Measurements from ENCODE around the gene TPCN2.

The TPCN2 gene

DNA sequence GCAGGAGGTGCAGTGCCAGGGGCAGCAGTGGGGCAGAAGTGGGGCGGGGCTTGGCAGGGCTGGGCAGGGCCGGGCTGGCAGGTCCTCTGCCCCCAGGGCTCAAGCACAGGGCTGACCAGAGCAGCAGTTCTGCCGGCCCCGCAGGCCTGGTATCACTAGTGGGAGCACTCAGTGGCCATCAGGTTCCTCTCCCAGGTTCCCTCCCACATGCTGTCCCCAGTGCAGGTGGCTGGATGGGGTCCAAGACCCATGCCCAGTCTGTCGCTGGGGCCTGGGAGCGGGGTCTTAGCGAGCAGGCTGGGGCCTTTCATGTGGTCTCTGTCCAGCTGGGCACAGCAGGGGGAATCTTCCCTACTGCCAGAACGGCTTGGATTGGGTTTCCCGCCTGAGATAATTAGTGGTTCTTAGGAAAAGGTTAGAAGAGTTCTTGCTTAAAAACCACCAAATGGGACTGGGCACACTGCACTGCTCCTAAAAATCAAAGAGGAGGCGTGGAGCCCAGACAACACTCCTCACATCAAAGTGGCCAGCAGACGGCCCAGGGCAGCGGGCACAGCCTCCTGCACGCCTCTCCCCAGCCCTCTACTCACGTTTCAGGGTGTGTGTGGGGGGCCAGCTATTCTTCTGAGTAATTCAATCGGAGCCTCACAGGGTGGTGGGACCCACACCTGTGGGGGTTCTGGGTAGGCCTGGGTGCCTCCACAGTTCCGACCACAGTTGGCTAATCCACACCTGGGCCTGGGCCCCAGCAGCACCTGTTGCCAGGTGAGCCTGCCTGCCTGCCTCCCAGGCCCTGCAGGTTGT is 45.6 kb downstream of the TPCN2 start:
- TF ChIP-seq, protein P1, sequence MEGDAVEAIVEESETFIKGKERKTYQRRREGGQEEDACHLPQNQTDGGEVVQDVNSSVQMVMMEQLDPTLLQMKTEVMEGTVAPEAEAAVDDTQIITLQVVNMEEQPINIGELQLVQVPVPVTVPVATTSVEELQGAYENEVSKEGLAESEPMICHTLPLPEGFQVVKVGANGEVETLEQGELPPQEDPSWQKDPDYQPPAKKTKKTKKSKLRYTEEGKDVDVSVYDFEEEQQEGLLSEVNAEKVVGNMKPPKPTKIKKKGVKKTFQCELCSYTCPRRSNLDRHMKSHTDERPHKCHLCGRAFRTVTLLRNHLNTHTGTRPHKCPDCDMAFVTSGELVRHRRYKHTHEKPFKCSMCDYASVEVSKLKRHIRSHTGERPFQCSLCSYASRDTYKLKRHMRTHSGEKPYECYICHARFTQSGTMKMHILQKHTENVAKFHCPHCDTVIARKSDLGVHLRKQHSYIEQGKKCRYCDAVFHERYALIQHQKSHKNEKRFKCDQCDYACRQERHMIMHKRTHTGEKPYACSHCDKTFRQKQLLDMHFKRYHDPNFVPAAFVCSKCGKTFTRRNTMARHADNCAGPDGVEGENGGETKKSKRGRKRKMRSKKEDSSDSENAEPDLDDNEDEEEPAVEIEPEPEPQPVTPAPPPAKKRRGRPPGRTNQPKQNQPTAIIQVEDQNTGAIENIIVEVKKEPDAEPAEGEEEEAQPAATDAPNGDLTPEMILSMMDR (IDR thresholded peaks at IDR 0.05; ENCODE audit: low read depth, low read length, missing control alignments), result no peak
- no peak overlapping the region for H3K4me3 ChIP-seq (replicated peaks; ENCODE audit: low read depth, low read length)
- DNase-seq (ENCODE audit: extremely low read depth, low read depth), result no peak

DNA sequence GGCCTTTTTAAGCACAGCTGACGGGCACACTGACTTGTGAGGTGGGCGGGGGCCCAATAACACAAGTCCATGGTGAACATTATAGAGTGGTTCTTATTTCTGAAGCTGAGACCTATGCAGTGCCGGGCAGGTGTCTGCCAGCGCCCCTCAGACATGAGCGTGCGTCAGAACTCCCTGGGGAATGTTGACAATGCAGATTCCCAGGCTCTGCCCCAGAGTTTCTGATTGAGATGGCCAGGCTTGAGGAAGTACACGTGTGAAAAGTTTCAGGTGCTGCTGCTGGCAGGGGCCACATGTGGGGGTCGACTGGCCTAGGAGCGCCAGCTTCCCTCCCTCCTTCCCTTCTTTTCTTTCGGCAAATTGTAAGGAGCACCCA is 46.2 kb downstream of the TPCN2 start:
- H3K4me3 ChIP-seq (replicated peaks; ENCODE audit: low read depth, low read length), result no peak overlapping the region
- no peak for DNase-seq (ENCODE audit: extremely low read depth, low read depth)
- TF ChIP-seq, protein P1 (IDR thresholded peaks at IDR 0.05; ENCODE audit: low read depth, low read length, missing control alignments), result no peak

DNA sequence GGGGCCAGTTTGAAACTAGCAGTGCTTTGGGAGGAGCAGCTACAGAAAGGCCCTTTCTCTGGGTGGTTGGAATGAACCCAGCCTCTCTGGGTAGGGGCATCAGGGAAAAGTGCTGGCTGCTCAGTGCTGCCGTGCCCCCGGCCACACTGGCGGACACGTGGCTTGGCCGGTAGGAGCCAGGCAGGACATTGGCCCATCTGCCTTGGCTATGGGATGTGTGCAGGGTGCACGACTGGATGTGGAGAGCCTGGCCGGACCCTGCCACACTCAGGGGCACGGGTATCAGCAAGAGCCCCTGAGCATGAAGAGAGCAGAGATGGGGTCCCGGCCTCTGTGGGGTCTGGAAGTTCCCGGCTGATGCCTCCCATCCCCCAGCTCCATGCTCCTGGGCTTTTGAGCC is 46.6 kb downstream of the TPCN2 start:
- no peak overlapping the region for H3K4me3 ChIP-seq (replicated peaks; ENCODE audit: low read depth, low read length)
- TF ChIP-seq, protein P1 (IDR thresholded peaks at IDR 0.05; ENCODE audit: low read depth, low read length, missing control alignments), result no peak
- DNase-seq (ENCODE audit: extremely low read depth, low read depth), result no peak

DNA sequence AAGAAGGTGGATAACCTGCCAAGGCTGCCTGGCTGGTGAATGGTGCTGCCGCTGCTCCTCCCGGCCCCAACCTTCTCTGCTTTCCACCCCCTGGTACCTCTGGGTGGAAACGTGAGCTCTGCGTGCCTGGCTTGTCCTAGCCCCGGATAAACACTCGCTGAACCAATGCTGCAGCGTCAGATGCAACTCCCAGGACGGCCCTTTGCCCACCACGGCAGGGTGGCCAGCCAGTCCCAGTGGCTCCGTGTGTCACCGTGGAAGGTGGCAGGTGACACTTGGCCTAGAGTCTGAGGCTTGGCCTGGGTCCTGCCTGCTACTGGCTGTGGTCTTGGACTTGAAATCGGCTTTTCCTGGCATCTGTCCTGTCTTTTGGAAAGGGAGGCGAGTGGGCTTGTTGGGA is 47.7 kb downstream of the TPCN2 start:
- TF ChIP-seq, protein P1 (IDR thresholded peaks at IDR 0.05; ENCODE audit: low read depth, low read length, missing control alignments), result no peak

DNA sequence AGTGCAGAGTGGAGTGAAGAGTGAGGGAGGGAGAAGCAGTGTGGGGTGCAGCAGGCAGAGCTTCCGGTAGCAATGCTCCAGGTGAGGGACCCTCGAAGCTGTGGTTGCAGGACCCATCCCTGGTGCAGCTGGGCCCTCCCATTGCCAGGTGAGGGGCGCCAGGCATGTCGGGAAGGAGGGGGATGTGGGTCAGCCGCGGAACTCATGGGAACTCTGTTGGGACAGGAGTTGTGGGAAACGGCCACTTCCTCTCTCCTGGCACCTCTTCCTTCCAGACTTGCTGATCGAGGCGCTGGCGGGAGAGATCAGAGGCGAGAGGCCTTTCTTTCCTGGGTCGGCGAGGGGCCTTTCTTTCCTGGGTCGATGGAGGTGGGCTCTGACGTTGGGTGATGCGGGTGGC is 48.5 kb downstream of the TPCN2 start:
- no peak for DNase-seq (ENCODE audit: extremely low read depth, low read depth)
- no peak overlapping the region for H3K4me3 ChIP-seq (replicated peaks; ENCODE audit: low read depth, low read length)
- TF ChIP-seq, protein P1 (IDR thresholded peaks at IDR 0.05; ENCODE audit: low read depth, low read length, missing control alignments), result no peak

More for the DNA sequence above, 47.7 kb downstream of the TPCN2 start:
- no peak for DNase-seq (ENCODE audit: extremely low read depth, low read depth)
- no peak overlapping the region for H3K4me3 ChIP-seq (replicated peaks; ENCODE audit: low read depth, low read length)

DNA sequence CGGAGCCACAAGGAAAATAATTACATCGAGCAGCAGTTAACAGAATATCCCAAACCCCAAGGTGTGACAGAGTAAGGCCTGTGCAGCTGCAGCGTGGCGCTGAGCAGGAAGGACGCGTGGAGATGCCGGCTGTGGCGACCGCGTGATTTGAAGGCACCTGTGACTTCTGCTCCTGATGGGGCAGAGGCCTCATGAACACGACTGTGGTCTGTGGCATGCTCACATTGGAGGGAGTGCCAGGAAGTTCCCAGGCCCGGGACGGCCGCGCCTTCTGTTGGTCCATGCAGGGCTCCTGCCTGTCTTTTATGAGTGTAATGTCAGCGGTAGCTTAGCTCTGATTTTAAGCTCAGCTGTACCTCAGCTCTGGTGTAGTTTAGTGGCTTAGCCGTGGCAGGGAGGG is 50.4 kb downstream of the TPCN2 start:
- H3K4me3 ChIP-seq (replicated peaks; ENCODE audit: low read depth, low read length), result no peak overlapping the region
- DNase-seq (ENCODE audit: extremely low read depth, low read depth), result no peak
- TF ChIP-seq, protein P1 (IDR thresholded peaks at IDR 0.05; ENCODE audit: low read depth, low read length, missing control alignments), result no peak
